22Rv1 (cell line): ENCODE data around the gene COL27A1.

Source experiments
- CTCF ChIP-seq: fragments of 450-650 bp; IDR thresholded peaks from 2 replicates; pipeline ENCODE4 v1.5.1; 2017; ENCODE audit warnings: mild to moderate bottlenecking
- ZFX ChIP-seq: fragments of 450-650 bp; IDR thresholded peaks from 2 replicates; pipeline ENCODE4 v1.6.1; 2017; ENCODE audit warnings: antibody characterized with exemption, borderline replicate concordance

- TF ChIP-seq CTCF (no peak), ZFX (no peak)
Observed at GRCh38 chr9:114341152-114341830, 186.0 kb downstream of the COL27A1 start.
